Astrocyte (in vitro differentiated cells and primary cell): Measurements from ENCODE around the gene RAB17. TPM values are rescaled to one million over a fixed set of nuclear protein-coding genes. Genes with fewer than 3 reads are reported as not detected.

Source experiments
- DNase-seq: peaks from one replicate; pipeline ENCODE4 v3.0.0-alpha.2; 2010; ENCODE audit warnings: low read depth
- FAIRE-seq: peaks from 2 replicates; lab custom pipeline; 2011; peaks lifted over from hg19 to GRCh38; lab: Jason Lieb, UNC
- H2AFZ ChIP-seq: 2 replicates; pipeline ENCODE4 v1.6.0; 2012; ENCODE audit warnings: low read depth, low read length, inconsistent platforms
- H3K27ac ChIP-seq: 2 replicates; pipeline ENCODE4 v1.5.1; 2011; ENCODE audit warnings: low read depth, low read length, inconsistent platforms
- H3K27me3 ChIP-seq: 2 replicates; pipeline ENCODE4 v1.6.0; 2011; ENCODE audit warnings: low read length, inconsistent platforms; ENCODE audit not compliant: insufficient read depth
- H3K36me3 ChIP-seq: 2 replicates; pipeline ENCODE4 v1.5.1; 2011; ENCODE audit warnings: low read length, inconsistent platforms; ENCODE audit not compliant: insufficient read depth
- H3K4me1 ChIP-seq: 2 replicates; pipeline ENCODE4 v1.5.1; 2011; ENCODE audit warnings: low read length, inconsistent platforms; ENCODE audit not compliant: insufficient read depth
- H3K4me2 ChIP-seq: 2 replicates; pipeline ENCODE4 v1.6.0; 2012; ENCODE audit warnings: low read length, inconsistent platforms
- H3K4me3 ChIP-seq: 2 replicates; pipeline ENCODE4 v1.5.1; 2011; ENCODE audit warnings: low read depth, mild to moderate bottlenecking, low read length, inconsistent platforms; ENCODE audit not compliant: insufficient read depth
- H3K79me2 ChIP-seq: 2 replicates; pipeline ENCODE4 v1.6.0; 2012; ENCODE audit warnings: mild to moderate bottlenecking, low read length, inconsistent platforms; ENCODE audit not compliant: insufficient read depth
- H3K9ac ChIP-seq: 2 replicates; pipeline ENCODE4 v1.6.0; 2012; ENCODE audit warnings: mild to moderate bottlenecking, low read length, inconsistent platforms
- H3K9me3 ChIP-seq: 2 replicates; pipeline ENCODE4 v1.5.1; 2012; ENCODE audit warnings: low read depth, mild to moderate bottlenecking, low read length, inconsistent platforms; ENCODE audit not compliant: insufficient read depth
- H4K20me1 ChIP-seq: 2 replicates; pipeline ENCODE4 v1.6.0; 2012; ENCODE audit warnings: low read length, inconsistent platforms; ENCODE audit not compliant: insufficient read depth
- H3K27ac Mint-ChIP-seq: one replicate; pipeline ENCODE4 v1.8.0; 2021; ENCODE audit warnings: mild to moderate bottlenecking, mixed read lengths; ENCODE audit not compliant: unreplicated experiment
- H3K27me3 Mint-ChIP-seq: one replicate; pipeline ENCODE4 v1.8.0; 2021; ENCODE audit warnings: low read depth, mixed read lengths; ENCODE audit not compliant: unreplicated experiment
- H3K36me3 Mint-ChIP-seq: one replicate; pipeline ENCODE4 v1.8.0; 2021; ENCODE audit warnings: low read depth, mixed read lengths; ENCODE audit not compliant: unreplicated experiment
- H3K4me1 Mint-ChIP-seq: one replicate; pipeline ENCODE4 v1.8.0; 2021; ENCODE audit warnings: low read depth, mixed read lengths; ENCODE audit not compliant: unreplicated experiment
- H3K4me3 Mint-ChIP-seq: one replicate; pipeline ENCODE4 v1.8.0; 2021; ENCODE audit warnings: mild to moderate bottlenecking, moderate library complexity, mixed read lengths; ENCODE audit not compliant: unreplicated experiment
- H3K9me3 Mint-ChIP-seq: one replicate; pipeline ENCODE4 v1.8.0; 2021; ENCODE audit warnings: mild to moderate bottlenecking, mixed read lengths; ENCODE audit not compliant: unreplicated experiment
- CTCF ChIP-seq: IDR thresholded peaks from 2 replicates; pipeline ENCODE4 v1.5.1; 2011; ENCODE audit warnings: low read depth, mild to moderate bottlenecking, inconsistent platforms, low read length, moderate library complexity; ENCODE audit not compliant: insufficient read depth
- EZH2 ChIP-seq: IDR thresholded peaks from 2 replicates; pipeline ENCODE4 v1.6.1; 2012; ENCODE audit warnings: mild to moderate bottlenecking, low read length, inconsistent platforms; ENCODE audit not compliant: insufficient read depth
- total RNA-seq: library from RNA; stranded (reverse); gene quantifications from 2 replicates; pipeline ENCODE4 v1.2.1, GENCODE V29; 2021

The RAB17 gene
- total RNA-seq, 1 donor from 2014 or later, result 1.4 TPM

- no peaks in the 10 kb centered on the region for H3K4me1 ChIP-seq
- no peaks in the 10 kb centered on the region for H3K9me3 ChIP-seq
- H3K27me3 ChIP-seq, result no peaks in the 10 kb centered on the region
- no peaks in the 10 kb centered on the region for H4K20me1 ChIP-seq
- FAIRE-seq (no peak), DNase-seq (no peak)
- Mint-ChIP-seq H3K4me1 (no peaks in the 10 kb centered on the region), H3K36me3 (peaks cover 36% of the 10 kb centered on the region), H3K27ac (no peak overlapping the region), H3K9me3 (peaks cover 10% of the 10 kb centered on the region), H3K27me3 (peaks cover 18% of the 10 kb centered on the region), H3K4me3 (no peak overlapping the region)
- no peak overlapping the region for H3K9ac ChIP-seq
- no peak for TF ChIP-seq EZH2
- TF ChIP-seq CTCF, result no peak
- no peak overlapping the region for H3K27ac ChIP-seq
- peaks cover 59% of the 10 kb centered on the region for H3K36me3 ChIP-seq
- no peak overlapping the region for H3K4me2 ChIP-seq
- H2AFZ ChIP-seq, result no peak overlapping the region
- H3K79me2 ChIP-seq, result no peaks in the 10 kb centered on the region
- no peak overlapping the region for H3K4me3 ChIP-seq
Observed at GRCh38 chr2:237549216-237549615, 41.3 kb downstream of the RAB17 start.

- H3K27ac Mint-ChIP-seq, result no peak overlapping the region
- no peak for FAIRE-seq
- H3K4me3 Mint-ChIP-seq, result no peak overlapping the region
- Histone ChIP-seq H3K36me3 (peaks cover 47% of the 10 kb centered on the region), H3K27me3 (no peaks in the 10 kb centered on the region), H3K27ac (no peak overlapping the region), H3K9me3 (no peaks in the 10 kb centered on the region), H3K9ac (no peak overlapping the region), H3K4me3 (no peak overlapping the region), H2AFZ (no peak overlapping the region), H3K79me2 (no peaks in the 10 kb centered on the region), H3K4me1 (no peaks in the 10 kb centered on the region), H3K4me2 (no peak overlapping the region), H4K20me1 (no peaks in the 10 kb centered on the region)
- no peak for DNase-seq
- TF ChIP-seq EZH2 (no peak), CTCF (no peak)
- peaks cover 13% of the 10 kb centered on the region for H3K27me3 Mint-ChIP-seq
- peaks cover 26% of the 10 kb centered on the region for H3K36me3 Mint-ChIP-seq
- H3K4me1 Mint-ChIP-seq, result no peaks in the 10 kb centered on the region
- peaks cover 5% of the 10 kb centered on the region for H3K9me3 Mint-ChIP-seq
Observed at GRCh38 chr2:237547841-237548416, 42.6 kb downstream of the RAB17 start.

- no peak for TF ChIP-seq EZH2
- TF ChIP-seq CTCF, result no peak
- H3K27ac Mint-ChIP-seq, result no peak overlapping the region
- peaks cover 18% of the 10 kb centered on the region for H3K36me3 Mint-ChIP-seq
- peaks cover 13% of the 10 kb centered on the region for H3K27me3 Mint-ChIP-seq
- Histone ChIP-seq H3K4me2 (no peak overlapping the region), H3K27me3 (no peaks in the 10 kb centered on the region), H4K20me1 (no peaks in the 10 kb centered on the region), H3K36me3 (peaks cover 39% of the 10 kb centered on the region), H3K9me3 (no peaks in the 10 kb centered on the region), H3K27ac (no peak overlapping the region), H2AFZ (no peak overlapping the region), H3K4me3 (no peak overlapping the region), H3K79me2 (no peaks in the 10 kb centered on the region), H3K9ac (no peak overlapping the region), H3K4me1 (no peaks in the 10 kb centered on the region)
- no peak for FAIRE-seq
- peak overlapping the region; percentile 31 for H3K4me3 Mint-ChIP-seq
- H3K4me1 Mint-ChIP-seq, result no peaks in the 10 kb centered on the region
- peaks cover 2% of the 10 kb centered on the region for H3K9me3 Mint-ChIP-seq
- no peak for DNase-seq
Observed at GRCh38 chr2:237546876-237547395, 43.6 kb downstream of the RAB17 start.
